ENCODE measurements around the gene SERPINA4. TPM values are rescaled to one million over a fixed set of nuclear protein-coding genes. Genes with fewer than 3 reads are reported as not detected.

The SERPINA4 gene
- total and polyA plus RNA-seq, 2 experiments from 2014 or later, result not detected

DNA sequence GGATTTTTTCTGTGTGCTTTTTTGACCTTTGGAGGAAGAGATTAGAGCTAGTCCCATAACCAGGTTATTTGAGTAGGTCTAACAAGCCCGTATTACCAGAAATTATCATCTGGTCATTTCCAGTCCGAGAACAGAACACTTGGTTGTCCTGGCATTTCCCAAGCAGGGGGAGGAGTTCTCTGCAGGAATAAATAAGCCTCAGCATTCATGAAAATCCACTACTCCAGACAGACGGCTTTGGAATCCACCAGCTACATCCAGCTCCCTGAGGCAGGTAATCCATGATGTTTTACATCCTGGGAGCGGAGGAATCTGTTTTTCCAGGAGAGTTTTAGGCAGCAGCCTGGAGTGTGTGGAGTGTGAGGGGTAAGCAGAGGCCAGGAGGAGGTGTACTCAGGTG, 50.9 kb downstream of the SERPINA4 start, which contains the start of gene SERPINA3:
TSS of gene SERPINA3 (plus strand) at position 218 of the 400 bp plus-strand sequence. CDS start 2,051 bp downstream, outside the sequence.
- Mint-ChIP-seq H3K4me1 (peaks cover 5% of the 10 kb centered on the region; the same call in 1 of the 3 replicates), H3K27ac (no peak within 1 kb of the TSS), H3K4me3 (no peak within 1 kb of the TSS), H3K9me3 (peaks cover 12% of the 10 kb centered on the region), H3K27me3 (ENCODE audit: insufficient read depth, low read depth, poor library complexity) (peaks cover 4% of the 10 kb centered on the region), H3K36me3 (ENCODE audit: low read depth) (peaks cover 5% of the 10 kb centered on the region; the same call in 2 of the 3 replicates)
- H4K20me1 ChIP-seq (replicated peaks; ENCODE audit: insufficient read depth), result no peaks in the 10 kb centered on the region
- no peaks in the 10 kb centered on the region for H3K27me3 ChIP-seq (ENCODE audit: insufficient read depth)
- no peak within 1 kb of the TSS for H3K4me2 ChIP-seq
- no peaks in the 10 kb centered on the region for H3K4me1 ChIP-seq (ENCODE audit: insufficient read depth)
- TF ChIP-seq CREB1 (CRISPR knock-in tag; IDR thresholded peaks at IDR 0.05; ENCODE audit: low read depth), result no peak
- TF ChIP-seq, protein P1, sequence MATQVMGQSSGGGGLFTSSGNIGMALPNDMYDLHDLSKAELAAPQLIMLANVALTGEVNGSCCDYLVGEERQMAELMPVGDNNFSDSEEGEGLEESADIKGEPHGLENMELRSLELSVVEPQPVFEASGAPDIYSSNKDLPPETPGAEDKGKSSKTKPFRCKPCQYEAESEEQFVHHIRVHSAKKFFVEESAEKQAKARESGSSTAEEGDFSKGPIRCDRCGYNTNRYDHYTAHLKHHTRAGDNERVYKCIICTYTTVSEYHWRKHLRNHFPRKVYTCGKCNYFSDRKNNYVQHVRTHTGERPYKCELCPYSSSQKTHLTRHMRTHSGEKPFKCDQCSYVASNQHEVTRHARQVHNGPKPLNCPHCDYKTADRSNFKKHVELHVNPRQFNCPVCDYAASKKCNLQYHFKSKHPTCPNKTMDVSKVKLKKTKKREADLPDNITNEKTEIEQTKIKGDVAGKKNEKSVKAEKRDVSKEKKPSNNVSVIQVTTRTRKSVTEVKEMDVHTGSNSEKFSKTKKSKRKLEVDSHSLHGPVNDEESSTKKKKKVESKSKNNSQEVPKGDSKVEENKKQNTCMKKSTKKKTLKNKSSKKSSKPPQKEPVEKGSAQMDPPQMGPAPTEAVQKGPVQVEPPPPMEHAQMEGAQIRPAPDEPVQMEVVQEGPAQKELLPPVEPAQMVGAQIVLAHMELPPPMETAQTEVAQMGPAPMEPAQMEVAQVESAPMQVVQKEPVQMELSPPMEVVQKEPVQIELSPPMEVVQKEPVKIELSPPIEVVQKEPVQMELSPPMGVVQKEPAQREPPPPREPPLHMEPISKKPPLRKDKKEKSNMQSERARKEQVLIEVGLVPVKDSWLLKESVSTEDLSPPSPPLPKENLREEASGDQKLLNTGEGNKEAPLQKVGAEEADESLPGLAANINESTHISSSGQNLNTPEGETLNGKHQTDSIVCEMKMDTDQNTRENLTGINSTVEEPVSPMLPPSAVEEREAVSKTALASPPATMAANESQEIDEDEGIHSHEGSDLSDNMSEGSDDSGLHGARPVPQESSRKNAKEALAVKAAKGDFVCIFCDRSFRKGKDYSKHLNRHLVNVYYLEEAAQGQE (IDR thresholded peaks at IDR 0.05; ENCODE audit: unreplicated experiment), result no peak
- TF ChIP-seq ZNF114 (CRISPR knock-in tag; IDR thresholded peaks at IDR 0.05), result no peak
- no peak for TF ChIP-seq ZNF331 (CRISPR knock-in tag; IDR thresholded peaks at IDR 0.05; ENCODE audit: low read depth)
- TF ChIP-seq, protein P2, sequence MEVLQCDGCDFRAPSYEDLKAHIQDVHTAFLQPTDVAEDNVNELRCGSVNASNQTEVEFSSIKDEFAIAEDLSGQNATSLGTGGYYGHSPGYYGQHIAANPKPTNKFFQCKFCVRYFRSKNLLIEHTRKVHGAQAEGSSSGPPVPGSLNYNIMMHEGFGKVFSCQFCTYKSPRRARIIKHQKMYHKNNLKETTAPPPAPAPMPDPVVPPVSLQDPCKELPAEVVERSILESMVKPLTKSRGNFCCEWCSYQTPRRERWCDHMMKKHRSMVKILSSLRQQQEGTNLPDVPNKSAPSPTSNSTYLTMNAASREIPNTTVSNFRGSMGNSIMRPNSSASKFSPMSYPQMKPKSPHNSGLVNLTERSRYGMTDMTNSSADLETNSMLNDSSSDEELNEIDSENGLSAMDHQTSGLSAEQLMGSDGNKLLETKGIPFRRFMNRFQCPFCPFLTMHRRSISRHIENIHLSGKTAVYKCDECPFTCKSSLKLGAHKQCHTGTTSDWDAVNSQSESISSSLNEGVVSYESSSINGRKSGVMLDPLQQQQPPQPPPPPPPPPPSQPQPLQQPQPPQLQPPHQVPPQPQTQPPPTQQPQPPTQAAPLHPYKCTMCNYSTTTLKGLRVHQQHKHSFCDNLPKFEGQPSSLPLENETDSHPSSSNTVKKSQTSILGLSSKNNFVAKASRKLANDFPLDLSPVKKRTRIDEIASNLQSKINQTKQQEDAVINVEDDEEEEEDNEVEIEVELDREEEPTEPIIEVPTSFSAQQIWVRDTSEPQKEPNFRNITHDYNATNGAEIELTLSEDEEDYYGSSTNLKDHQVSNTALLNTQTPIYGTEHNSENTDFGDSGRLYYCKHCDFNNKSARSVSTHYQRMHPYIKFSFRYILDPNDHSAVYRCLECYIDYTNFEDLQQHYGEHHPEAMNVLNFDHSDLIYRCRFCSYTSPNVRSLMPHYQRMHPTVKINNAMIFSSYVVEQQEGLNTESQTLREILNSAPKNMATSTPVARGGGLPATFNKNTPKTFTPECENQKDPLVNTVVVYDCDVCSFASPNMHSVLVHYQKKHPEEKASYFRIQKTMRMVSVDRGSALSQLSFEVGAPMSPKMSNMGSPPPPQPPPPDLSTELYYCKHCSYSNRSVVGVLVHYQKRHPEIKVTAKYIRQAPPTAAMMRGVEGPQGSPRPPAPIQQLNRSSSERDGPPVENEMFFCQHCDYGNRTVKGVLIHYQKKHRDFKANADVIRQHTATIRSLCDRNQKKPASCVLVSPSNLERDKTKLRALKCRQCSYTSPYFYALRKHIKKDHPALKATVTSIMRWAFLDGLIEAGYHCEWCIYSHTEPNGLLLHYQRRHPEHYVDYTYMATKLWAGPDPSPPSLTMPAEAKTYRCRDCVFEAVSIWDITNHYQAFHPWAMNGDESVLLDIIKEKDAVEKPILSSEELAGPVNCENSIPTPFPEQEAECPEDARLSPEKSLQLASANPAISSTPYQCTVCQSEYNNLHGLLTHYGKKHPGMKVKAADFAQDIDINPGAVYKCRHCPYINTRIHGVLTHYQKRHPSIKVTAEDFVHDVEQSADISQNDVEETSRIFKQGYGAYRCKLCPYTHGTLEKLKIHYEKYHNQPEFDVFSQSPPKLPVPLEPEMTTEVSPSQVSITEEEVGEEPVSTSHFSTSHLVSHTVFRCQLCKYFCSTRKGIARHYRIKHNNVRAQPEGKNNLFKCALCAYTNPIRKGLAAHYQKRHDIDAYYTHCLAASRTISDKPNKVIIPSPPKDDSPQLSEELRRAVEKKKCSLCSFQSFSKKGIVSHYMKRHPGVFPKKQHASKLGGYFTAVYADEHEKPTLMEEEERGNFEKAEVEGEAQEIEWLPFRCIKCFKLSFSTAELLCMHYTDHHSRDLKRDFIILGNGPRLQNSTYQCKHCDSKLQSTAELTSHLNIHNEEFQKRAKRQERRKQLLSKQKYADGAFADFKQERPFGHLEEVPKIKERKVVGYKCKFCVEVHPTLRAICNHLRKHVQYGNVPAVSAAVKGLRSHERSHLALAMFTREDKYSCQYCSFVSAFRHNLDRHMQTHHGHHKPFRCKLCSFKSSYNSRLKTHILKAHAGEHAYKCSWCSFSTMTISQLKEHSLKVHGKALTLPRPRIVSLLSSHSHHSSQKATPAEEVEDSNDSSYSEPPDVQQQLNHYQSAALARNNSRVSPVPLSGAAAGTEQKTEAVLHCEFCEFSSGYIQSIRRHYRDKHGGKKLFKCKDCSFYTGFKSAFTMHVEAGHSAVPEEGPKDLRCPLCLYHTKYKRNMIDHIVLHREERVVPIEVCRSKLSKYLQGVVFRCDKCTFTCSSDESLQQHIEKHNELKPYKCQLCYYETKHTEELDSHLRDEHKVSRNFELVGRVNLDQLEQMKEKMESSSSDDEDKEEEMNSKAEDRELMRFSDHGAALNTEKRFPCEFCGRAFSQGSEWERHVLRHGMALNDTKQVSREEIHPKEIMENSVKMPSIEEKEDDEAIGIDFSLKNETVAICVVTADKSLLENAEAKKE (CRISPR knock-in tag; IDR thresholded peaks at IDR 0.05), result no peak
- TF ChIP-seq EZH2phosphoT487 (IDR thresholded peaks at IDR 0.05; ENCODE audit: unreplicated experiment), result no peak
- no peak for TF ChIP-seq JUNB (IDR thresholded peaks at IDR 0.05; ENCODE audit: unreplicated experiment)
- TF ChIP-seq STAT1 (IDR thresholded peaks at IDR 0.05; ENCODE audit: unreplicated experiment), result no peak
- TF ChIP-seq POLR2AphosphoS5 (IDR thresholded peaks at IDR 0.05; ENCODE audit: low read depth), result no peak
- TF ChIP-seq NANOG (IDR thresholded peaks at IDR 0.05; ENCODE audit: borderline replicate concordance), result no peak
- TF ChIP-seq, protein P3, sequence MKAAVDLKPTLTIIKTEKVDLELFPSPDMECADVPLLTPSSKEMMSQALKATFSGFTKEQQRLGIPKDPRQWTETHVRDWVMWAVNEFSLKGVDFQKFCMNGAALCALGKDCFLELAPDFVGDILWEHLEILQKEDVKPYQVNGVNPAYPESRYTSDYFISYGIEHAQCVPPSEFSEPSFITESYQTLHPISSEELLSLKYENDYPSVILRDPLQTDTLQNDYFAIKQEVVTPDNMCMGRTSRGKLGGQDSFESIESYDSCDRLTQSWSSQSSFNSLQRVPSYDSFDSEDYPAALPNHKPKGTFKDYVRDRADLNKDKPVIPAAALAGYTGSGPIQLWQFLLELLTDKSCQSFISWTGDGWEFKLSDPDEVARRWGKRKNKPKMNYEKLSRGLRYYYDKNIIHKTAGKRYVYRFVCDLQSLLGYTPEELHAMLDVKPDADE (IDR thresholded peaks at IDR 0.05), result no peak
- H2AFZ ChIP-seq, result no peak within 1 kb of the TSS
- H3K9me2 ChIP-seq (ENCODE audit: insufficient read depth), result no peaks in the 10 kb centered on the region
- ATAC-seq, result no peak
- no peaks in the 10 kb centered on the region for H3F3A ChIP-seq (replicated peaks; ENCODE audit: low read depth)
- H3K27ac ChIP-seq (ENCODE audit: low read depth), result no peak within 1 kb of the TSS
- DNase-seq (ENCODE audit: low spot score), result no peak
- H3K4me3 ChIP-seq, result no peak within 1 kb of the TSS
- H3K79me2 ChIP-seq (replicated peaks; ENCODE audit: insufficient read depth), result no peaks in the 10 kb centered on the region
- H3K36me3 ChIP-seq (ENCODE audit: insufficient read depth), result no peaks in the 10 kb centered on the region

Measured in GM23338 (cell line).